IPS-18c (cell line): ENCODE data around the gene DGKE.

Experiments
- H3K4me3 ChIP-seq: 2 replicates; pipeline ENCODE4 v1.7.0; 2013; ENCODE audit warnings: low read depth, mild to moderate bottlenecking, low read length, moderate library complexity; ENCODE audit not compliant: insufficient read depth
- H3K9me3 ChIP-seq: one replicate; pipeline ENCODE4 v1.6.1; 2013; ENCODE audit warnings: mild to moderate bottlenecking, low read length, moderate library complexity; ENCODE audit not compliant: control insufficient read depth, insufficient read depth

Gene DGKE

DNA sequence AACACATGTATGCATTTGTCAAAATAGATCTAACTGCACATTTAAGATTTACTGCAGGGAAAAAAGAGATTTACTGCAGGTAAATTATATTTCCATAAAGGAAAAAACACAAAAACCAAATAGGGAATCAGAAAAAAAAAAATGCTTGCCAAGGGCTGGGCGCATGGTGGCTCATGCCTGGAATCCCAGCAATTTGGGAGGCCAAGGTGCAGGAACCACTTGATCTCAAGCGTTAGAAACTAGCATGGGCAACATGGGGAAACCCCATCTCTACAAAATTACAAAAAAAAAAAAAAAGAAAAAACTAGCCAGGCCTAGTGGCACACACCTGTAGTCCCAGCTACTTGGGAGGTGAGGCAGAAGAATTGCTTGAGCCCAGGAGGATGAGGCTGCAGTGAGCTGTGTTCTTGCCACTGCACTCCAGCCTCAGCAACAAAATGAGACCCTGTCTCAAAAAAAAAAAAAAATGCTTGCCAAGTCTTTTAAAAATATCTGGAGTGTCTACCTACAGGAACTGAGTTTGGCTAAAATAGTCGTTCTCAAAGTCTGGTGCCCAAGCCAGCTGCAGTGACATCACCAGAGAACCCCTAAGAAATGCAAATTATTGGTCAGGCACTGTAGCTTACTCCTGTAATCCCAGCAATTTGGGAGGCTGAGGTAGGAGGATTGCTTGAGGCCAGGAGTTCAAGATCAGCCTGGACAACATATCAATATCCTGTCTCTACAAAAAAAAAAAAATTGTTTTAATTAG is 62.4 kb downstream of the DGKE start:
- H3K4me3 ChIP-seq, result no peak overlapping the region
- H3K9me3 ChIP-seq, result peaks cover 2% of the 10 kb centered on the region

- Histone ChIP-seq H3K9me3 (peaks cover 2% of the 10 kb centered on the region), H3K4me3 (no peak overlapping the region)
Measured at GRCh38 chr17:56896968-56897359, 63.0 kb downstream of the DGKE start.

DNA sequence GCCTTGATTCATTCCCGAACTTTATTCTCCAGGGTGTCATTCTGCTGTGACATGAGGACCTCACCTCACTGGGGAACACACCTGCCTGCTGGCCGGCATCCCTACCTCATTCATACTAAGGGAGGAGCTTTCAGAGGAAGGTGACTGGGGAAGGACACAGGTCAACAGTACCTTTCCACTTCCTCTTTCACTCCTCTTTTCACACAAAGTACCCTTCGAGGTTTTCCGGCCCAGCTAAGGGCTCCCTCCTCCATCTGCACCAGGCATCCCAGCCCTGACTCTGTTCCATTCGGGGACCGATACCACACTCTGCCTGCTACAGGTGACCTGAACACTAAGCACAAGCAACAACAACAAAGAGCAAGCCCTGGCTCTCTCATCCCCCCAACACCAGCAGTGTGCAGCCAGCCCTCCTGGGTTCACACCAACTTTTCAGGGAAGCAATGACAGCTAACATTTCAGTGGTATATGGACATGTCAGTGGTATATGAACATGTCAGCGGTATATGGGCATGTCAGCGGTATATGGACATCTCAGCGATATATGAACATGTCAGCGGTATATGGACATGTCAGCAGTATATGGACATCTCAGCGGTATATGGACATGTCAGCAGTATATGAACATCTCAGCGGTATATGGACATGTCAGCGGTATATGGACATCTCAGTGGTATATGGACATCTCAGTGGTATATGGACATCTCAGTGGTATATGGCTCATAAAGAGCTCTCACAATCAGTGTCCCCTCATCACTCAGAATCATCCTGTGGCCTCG is 63.9 kb downstream of the DGKE start:
- H3K4me3 ChIP-seq, result no peak overlapping the region
- H3K9me3 ChIP-seq, result peaks cover 2% of the 10 kb centered on the region

GRCh38 chr17:56898874-56899273 is 64.9 kb downstream of the DGKE start:
- H3K4me3 ChIP-seq, result no peak overlapping the region
- H3K9me3 ChIP-seq, result peaks cover 2% of the 10 kb centered on the region

DNA sequence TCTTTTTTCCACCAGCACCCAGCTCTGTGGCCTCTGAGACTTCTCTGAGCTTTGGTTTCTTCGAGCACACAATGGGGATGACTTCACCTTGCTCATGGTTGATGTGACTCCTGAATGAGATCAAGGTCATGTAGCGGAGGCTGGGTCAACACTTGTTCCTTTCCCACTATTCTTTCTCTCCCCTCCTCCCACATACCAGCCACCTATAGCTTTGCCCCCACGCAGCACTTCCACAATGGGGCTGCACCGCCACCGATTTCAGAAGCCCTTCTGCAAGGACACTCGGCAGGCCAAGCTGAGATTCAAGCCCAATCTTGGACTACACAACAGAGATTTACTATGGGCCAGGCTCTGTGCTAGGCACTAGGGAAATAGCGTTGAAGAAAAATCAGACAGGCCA is 65.5 kb downstream of the DGKE start:
- Histone ChIP-seq H3K4me3 (no peak overlapping the region), H3K9me3 (peaks cover 2% of the 10 kb centered on the region)

DNA sequence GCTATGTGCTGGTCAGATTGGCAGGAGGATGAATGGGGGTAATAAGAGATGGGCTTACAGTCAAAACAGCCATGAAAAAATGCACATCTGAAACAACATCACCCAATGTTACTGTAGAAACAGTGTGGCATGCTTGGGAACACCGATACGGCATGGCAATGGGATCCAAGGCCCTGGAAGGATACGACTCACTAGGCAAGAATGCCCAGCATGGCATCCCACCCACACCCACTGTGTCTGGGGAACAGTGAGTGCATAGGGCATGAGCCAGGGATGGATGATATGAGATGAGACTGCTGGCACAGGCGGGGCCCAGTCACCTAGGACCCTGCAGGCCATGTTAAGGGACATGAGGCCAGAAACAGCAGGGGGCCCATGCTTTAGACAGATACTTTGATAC is 68.4 kb downstream of the DGKE start:
- peaks cover 2% of the 10 kb centered on the region for H3K9me3 ChIP-seq
- H3K4me3 ChIP-seq, result no peak overlapping the region

GRCh38 chr17:56903560-56903959 is 69.6 kb downstream of the DGKE start:
- H3K9me3 ChIP-seq, result peaks cover 2% of the 10 kb centered on the region

DNA sequence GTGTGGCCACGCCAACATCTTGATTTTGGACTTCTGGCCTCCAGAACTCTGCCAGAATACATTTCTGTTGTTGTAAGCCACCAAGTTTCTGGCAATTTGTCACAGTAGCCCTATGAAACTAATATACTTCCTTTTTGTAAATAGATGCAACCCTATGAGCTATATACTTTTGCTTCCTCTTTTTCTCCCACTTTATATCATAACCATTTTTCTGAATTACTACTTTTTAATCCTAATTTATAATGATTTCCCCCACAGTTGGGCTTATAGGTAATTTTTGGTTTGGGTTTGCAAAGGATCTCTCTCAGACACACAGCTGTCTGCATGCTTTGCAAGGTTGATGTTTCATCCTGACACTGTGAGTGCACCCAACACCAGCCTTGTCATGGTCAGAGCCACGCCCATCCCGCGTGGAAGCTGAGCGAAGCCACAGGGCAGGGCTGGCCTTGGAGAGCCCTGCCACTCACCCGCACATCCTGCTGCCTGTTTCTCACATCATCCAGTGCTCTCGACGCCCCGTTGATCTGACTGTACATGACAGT is 74.1 kb downstream of the DGKE start:
- H3K4me3 ChIP-seq, result no peak overlapping the region
- no peaks in the 10 kb centered on the region for H3K9me3 ChIP-seq

More at GRCh38 chr17:56903560-56903959, 69.6 kb downstream of the DGKE start:
- H3K4me3 ChIP-seq, result no peak overlapping the region

GRCh38 chr17:56909742-56910508 is 76.0 kb downstream of the DGKE start:
- H3K4me3 ChIP-seq, result no peak overlapping the region

GRCh38 chr17:56910509-56911235 is 76.7 kb downstream of the DGKE start:
- Histone ChIP-seq H3K9me3 (no peaks in the 10 kb centered on the region), H3K4me3 (no peak overlapping the region)

More at GRCh38 chr17:56909742-56910508, 76.0 kb downstream of the DGKE start:
- H3K9me3 ChIP-seq, result no peaks in the 10 kb centered on the region

- Histone ChIP-seq H3K4me3 (peak overlapping the region; percentile 82; the same call in 1 of the 2 replicates), H3K9me3 (no peaks in the 10 kb centered on the region)
Measured at GRCh38 chr17:56912105-56912999, 78.4 kb downstream of the DGKE start.

DNA sequence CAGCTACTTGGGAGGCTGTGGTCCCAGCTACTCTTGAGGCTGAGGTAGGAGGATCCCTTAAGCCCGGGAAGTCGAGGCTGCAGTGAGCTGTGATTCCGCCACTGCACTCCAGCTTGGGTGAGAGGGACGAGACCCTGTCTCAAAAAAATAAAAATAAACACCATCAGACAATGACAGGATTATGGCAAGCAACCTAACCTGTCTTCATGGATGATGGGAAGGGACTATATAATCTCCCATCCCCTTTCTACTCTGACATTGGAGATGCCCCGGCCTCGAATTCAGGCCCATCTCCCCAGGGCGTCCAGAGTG is 79.0 kb downstream of the DGKE start:
- Histone ChIP-seq H3K9me3 (no peaks in the 10 kb centered on the region), H3K4me3 (peak overlapping the region; percentile 82)

- no peaks in the 10 kb centered on the region for H3K9me3 ChIP-seq
- H3K4me3 ChIP-seq, result peak overlapping the region; percentile 82
Measured at GRCh38 chr17:56913353-56913866, 79.5 kb downstream of the DGKE start.

GRCh38 chr17:56913867-56914580 is 80.1 kb downstream of the DGKE start, which contains the start of gene TRIM25:
TSS of gene TRIM25 (minus strand) at chr17:56914049. CDS start at chr17:56913988, 61 bp downstream.
- no peaks in the 10 kb centered on the region for H3K9me3 ChIP-seq
- H3K4me3 ChIP-seq, result peak within 1 kb of the TSS; percentile 82

DNA sequence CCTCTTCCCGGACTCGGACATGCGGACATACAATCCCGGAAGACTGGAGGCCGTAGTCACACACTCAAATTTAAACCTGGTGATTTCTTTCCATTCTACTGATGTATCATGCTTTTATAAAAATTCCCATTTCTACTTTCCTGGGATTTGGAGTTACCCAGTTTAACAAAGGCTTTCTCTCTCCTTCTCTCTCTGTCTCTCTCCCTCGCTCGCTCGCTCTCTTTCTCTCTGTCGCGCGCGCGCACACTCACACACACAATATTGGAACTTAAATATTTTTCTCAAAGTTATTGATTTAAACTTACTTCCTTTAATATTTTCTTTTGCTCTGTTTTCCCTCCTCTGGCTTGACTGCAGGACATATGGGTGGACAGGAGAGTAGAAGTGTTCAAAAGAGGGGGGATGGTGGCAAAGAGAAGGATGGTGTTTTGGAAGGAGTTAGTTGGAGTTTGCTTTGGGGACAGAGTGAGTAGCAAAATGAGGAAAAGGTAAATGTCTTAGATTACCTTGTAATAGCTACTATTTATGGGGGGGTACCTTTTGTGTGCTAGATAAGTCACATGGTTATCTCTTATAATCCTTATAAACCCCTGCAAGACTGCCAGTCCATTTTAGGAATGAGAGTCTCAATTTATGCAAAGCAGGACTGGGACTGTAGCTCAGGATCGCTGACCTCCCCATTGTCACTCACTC is 80.8 kb downstream of the DGKE start:
- Histone ChIP-seq H3K9me3 (no peaks in the 10 kb centered on the region), H3K4me3 (peak overlapping the region; percentile 82)
